Urothelium cell line (cell line): Measurements from ENCODE around the gene DYNLL2.
"Not testable (repeated sequence)": the region's sequence is repeated elsewhere in the genome, so short reads cannot be mapped to it uniquely, and the experiment has no call there.

ENCODE experiments used
- DNase-seq: peaks from one replicate; pipeline ENCODE4 v3.0.0; 2011; ENCODE audit warnings: low spot score, mixed read lengths
- FAIRE-seq: peaks from 2 replicates; lab custom pipeline; 2011; peaks lifted over from hg19 to GRCh38; lab: Jason Lieb, UNC

DYNLL2 gene

GRCh38 chr17:58082870-58083490 is at the start of gene DYNLL2:
Gene DYNLL2, plus strand, starts transcription at chr17:58083419. Its CDS starts 3,672 bp downstream, at chr17:58087091.
- DNase-seq (peak; percentile 100), FAIRE-seq (peak; percentile 77)

- FAIRE-seq, result peak; percentile 75
- DNase-seq, result no peak
Observed at GRCh38 chr17:58039975-58040374, 43.2 kb upstream of the DYNLL2 start.

GRCh38 chr17:58040386-58040785 is 42.8 kb upstream of the DYNLL2 start:
- DNase-seq, result no peak
- FAIRE-seq, result peak; percentile 23

GRCh38 chr17:58041161-58041560 is 42.1 kb upstream of the DYNLL2 start:
- no peak for DNase-seq
- FAIRE-seq, result peak; percentile 23

GRCh38 chr17:58043221-58044181 is 39.7 kb upstream of the DYNLL2 start:
- no peak for DNase-seq

GRCh38 chr17:58044256-58044655 is 39.0 kb upstream of the DYNLL2 start:
- peak; percentile 55 for FAIRE-seq
- not testable (repeated sequence) for DNase-seq

More at GRCh38 chr17:58043221-58044181, 39.7 kb upstream of the DYNLL2 start:
- FAIRE-seq, result no peak

- DNase-seq, result no peak
- FAIRE-seq, result no peak
Observed at GRCh38 chr17:58046239-58047094, 36.8 kb upstream of the DYNLL2 start.

- DNase-seq, result no peak
- no peak for FAIRE-seq
Observed at GRCh38 chr17:58047376-58048150, 35.7 kb upstream of the DYNLL2 start.

GRCh38 chr17:58049533-58049932 is 33.7 kb upstream of the DYNLL2 start:
- FAIRE-seq, result no peak
- no peak for DNase-seq

- FAIRE-seq (no peak), DNase-seq (no peak)
Observed at GRCh38 chr17:58050966-58051365, 32.3 kb upstream of the DYNLL2 start.

- no peak for FAIRE-seq
- DNase-seq, result no peak
Observed at GRCh38 chr17:58051468-58051867, 31.8 kb upstream of the DYNLL2 start.

GRCh38 chr17:58052407-58052806 is 30.8 kb upstream of the DYNLL2 start:
- no peak for DNase-seq
- no peak for FAIRE-seq

GRCh38 chr17:58052945-58053715 is 30.1 kb upstream of the DYNLL2 start:
- DNase-seq (peak; percentile 38), FAIRE-seq (no peak)

- DNase-seq, result no peak
Observed at GRCh38 chr17:58054641-58055040, 28.6 kb upstream of the DYNLL2 start.

GRCh38 chr17:58056476-58056875 is 26.7 kb upstream of the DYNLL2 start:
- DNase-seq (no peak), FAIRE-seq (peak; percentile 37)

More at GRCh38 chr17:58054641-58055040, 28.6 kb upstream of the DYNLL2 start:
- FAIRE-seq, result peak; percentile 74

GRCh38 chr17:58059141-58059540 is 24.1 kb upstream of the DYNLL2 start:
- no peak for DNase-seq
- no peak for FAIRE-seq

GRCh38 chr17:58060596-58061191 is 22.5 kb upstream of the DYNLL2 start:
- DNase-seq (peak; percentile 59), FAIRE-seq (peak; percentile 68)

- FAIRE-seq (no peak), DNase-seq (no peak)
Observed at GRCh38 chr17:58061672-58062071, 21.5 kb upstream of the DYNLL2 start.

GRCh38 chr17:58065238-58065637 is 18.0 kb upstream of the DYNLL2 start:
- no peak for DNase-seq
- FAIRE-seq, result no peak
